Stimulated activated CD8-positive, alpha-beta memory T cell treated with anti-CD3 and anti-CD28 coated beads, Interleukin-4, amount 100 ng/mL, for 4 hours (primary cell): Measurements from ENCODE around the gene FN1.
"Not testable (repeated sequence)": the region's sequence is repeated elsewhere in the genome, so short reads cannot be mapped to it uniquely, and the experiment has no call there.

Experiments
- DNase-seq, 2 donors: peaks; one replicate each; pipeline ENCODE4 v3.0.0-alpha.2; 2020; ENCODE audit warnings: low read depth in 2 of 2, low spot score in 1 of 2

The FN1 gene

DNA sequence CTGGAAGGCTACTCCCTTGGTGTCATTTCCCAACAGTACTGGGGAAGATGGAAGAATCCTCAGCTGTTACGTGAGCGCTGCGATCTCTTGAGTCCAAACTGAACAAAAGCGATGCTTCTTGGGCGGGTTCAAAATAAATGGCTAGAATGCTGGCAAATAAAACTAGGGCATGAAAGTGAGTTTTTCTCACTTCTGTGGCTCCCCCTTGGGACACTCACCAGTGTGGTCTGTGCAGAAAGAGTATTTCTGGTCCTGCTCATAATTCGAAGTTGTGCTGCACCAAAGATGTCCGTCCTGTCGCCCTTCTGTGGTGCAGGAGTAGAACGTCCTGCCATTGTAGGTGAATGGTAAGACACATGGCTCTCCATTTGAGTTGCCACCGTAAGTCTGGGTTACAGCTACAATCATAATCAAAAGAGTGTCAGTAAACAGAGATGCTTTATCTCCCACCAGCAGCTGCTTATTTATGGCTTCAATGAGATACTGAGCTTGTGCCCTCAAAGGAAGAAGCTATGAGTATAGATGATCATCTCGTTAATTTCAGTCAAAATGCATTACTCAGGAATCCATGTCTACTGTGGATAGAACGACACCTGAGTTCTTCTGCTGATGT, 11.8 kb downstream of the FN1 start:
- no peak for DNase-seq

- no peak for DNase-seq
These were observed 12.6 kb downstream of the FN1 start for GRCh38 chr2:215423234-215423633.

DNA sequence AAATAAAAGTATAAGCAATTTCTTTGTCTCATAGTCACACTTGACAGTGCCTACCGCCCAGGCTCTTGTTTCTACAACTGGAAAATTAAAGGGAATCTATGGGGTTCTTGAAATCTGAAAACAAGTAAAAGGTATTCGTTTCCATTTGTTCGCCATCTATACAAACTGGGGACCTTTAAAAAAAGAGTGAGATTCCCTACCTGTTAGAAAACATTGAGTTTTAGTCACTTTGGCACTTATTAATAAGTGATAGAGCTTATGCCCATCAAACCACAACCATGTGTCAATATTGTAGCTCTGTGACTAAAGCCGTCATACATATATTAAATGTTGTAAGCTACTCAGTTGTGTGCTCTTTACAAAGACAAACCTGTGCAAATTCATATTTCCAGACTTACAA, 13.2 kb downstream of the FN1 start:
- no peak for DNase-seq

DNA sequence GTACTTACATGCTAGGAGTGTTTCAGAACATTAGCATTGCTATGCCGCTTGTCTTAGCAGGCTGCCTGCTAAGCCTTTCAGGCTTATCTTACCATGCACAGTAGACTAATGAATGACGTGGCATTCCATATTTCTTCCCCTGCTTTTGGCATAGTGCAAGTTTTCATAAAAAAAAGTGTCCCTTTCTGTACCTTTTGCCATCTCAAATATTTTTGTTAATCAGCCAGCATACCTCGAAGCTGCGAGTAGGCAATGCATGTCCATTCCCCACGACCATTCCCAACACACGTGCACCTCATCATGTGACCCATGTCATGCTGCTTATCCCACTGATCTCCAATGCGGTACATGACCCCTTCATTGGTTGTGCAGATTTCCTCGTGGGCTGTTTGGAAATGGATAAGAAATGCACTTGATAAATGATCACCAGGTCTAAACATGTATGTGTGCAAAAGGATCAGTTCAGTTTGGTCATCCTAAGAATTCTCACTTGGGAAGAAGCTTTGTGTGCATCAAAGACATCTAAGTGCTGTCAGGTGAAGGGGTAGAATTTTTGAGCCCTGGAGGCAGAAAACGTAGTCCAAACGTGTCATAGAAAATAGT, 13.9 kb downstream of the FN1 start:
- DNase-seq: no peak

DNA sequence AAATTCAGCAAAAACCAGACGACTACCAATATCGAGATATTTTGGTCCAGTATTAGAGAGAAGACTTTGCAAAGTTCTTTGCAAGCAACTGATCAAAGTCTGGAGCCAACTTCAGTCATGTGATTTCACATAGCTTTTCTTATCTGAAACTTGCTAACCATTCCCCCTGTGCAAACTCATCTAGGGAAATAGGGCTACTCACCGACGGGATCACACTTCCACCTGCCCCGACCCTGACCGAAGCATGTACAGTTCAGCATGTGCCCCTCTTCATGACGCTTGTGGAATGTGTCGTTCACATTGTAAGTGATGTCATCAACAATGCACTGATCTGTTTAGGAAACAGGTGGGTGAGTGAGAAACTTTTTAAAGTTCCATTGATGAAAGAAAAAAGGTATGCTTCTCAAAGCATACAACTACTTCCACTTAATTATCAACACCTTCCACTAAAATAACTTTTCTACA, 15.4 kb downstream of the FN1 start:
- DNase-seq: no peak

GRCh38 chr2:215419769-215420470, 15.9 kb downstream of the FN1 start:
- DNase-seq: no peak

- no peak for DNase-seq
These were observed 16.8 kb downstream of the FN1 start for GRCh38 chr2:215419113-215419512.

GRCh38 chr2:215418064-215418963, 17.6 kb downstream of the FN1 start:
- DNase-seq: no peak

DNA sequence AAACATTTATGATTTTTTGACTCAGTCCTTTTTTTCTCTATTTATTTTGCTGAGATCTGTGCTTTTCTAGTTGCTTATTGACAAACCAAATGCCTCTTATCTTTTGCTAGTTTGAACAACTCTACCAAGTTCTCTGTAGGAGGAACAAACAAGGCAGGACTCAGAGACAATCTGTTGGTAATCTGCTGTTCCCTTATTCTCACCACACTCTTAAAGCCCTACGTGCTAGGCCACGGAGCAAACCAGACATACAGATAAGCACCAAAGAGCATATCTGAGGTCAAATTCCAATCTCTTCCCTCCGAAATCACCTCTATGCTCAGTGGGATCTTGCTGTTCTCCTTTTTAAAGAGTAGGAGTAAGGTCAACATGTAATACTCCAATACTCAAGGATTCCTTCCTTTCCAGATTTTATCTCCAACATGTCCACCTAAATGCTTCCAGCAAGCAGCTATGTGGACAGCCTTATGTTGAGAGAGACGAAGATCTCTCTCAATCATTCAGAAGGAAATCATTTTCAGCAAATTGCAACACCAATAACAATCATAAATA, 18.4 kb downstream of the FN1 start:
- no peak for DNase-seq

- no peak for DNase-seq
These were observed 19.2 kb downstream of the FN1 start for GRCh38 chr2:215416656-215417055.

DNA sequence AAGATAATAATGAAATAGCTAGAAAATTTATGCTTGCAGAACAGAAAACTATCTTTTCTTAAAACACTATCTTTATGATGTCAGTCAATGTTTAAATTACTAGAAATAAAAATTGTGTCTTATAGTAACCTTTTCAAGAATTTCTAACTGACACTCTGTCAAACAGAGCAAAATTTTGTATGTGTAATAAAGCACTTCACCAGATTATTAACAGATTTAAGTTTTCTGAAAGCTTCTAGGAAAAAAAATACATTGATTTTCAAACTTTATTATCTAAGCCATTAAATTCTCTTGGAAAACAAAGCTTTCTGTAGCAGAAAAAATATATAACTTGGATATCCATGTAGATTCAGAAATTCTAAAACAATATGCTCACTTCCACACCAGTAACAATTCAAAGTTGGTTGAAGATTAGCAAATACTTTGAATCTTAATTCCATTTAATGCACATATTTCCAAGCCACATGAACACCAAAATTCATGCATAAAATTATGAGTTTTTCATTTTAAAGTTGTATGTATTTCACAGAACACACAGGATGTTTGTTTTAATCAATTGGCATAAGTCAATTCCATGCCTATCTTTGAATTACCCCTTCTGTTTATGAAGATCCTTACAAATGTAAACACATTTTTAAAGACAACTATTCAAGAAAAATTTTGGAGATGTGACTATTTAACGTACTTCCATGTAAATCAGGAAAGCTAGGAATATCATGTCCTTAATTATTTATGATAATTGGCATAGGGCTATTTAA, 19.9 kb downstream of the FN1 start:
- DNase-seq: no peak

DNA sequence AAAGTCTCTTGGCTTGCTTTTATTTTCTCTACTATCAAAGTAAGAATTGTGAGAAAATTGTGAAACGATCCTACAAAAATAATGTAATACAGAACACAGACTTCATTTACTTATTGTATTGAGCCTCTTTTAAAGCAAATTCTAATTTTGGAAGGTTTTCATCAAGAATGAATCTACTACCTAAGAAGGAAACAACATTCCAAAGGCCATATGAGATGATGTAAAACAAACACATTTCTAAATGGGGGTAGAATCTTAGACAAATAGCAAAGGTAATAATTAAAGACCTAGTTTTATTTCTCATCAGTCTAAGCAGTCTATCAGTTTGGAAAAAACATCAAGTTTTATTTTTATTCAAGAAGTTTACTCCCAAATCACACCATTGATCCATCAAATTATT, 20.6 kb downstream of the FN1 start:
- no peak for DNase-seq

GRCh38 chr2:215414674-215415073, 21.2 kb downstream of the FN1 start:
- no peak for DNase-seq

GRCh38 chr2:215413974-215414373, 21.9 kb downstream of the FN1 start:
- no peak for DNase-seq

DNA sequence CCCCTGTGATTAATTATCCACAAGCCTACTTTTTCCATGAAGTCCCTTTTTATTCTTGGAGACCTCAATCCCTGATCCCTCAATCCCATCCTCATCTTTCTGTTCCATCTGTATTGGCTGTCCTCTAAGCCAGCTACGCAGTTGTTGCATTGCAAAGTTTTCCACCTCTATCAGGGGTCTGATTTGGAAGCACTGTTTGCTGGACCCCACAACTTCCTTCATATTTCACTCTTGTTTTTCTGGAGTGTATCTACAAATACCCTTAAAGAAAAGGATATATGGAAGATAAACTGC, 22.4 kb downstream of the FN1 start:
- no peak for DNase-seq

GRCh38 chr2:215411941-215412743, 23.7 kb downstream of the FN1 start:
- DNase-seq: no peak

DNA sequence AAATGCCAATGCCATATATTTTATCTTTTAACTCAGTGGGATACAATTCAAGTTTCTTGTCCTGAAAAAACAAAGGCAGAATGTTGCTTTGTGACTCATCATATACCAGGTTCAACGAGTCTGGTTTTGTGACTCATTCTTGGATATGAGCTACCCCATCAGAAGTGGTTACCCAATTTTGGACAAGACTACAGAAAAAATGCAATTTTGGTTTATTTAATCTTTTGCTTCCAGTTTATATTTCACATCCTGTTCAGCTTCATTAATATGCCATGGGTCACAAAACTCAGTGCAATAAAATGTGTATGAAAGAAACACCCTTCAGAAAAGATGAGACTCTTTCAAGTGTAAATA, 25.0 kb downstream of the FN1 start:
- DNase-seq: no peak

- not testable (repeated sequence) for DNase-seq
These were observed 25.5 kb downstream of the FN1 start for GRCh38 chr2:215410181-215410931.
